ENCODE results near the gene ETNK1.

DNA sequence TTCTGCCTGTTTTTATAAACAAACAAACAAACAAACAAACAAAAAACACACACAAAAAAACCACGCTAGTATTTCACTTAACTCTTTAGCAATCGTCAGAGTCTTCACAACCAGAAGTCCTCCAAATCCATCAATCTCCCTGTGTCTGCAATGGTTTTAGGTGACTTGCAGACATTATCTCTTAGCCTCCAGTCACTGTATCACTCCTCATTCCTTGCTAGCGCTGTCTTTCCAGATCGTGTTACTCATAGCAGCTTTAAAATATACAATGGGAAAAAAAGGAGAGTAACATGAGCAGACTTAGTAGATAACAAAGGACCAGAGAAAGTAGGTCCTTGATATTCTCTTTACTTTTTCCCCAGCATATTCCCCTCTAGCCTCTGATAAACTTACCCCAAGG is 15.5 kb upstream of the ETNK1 start:
- no peak for TF ChIP-seq CTCF (IDR thresholded peaks at IDR 0.05; ENCODE audit: borderline replicate concordance, extremely low read depth, low read length, poor library complexity, severe bottlenecking)
- no peak for TF ChIP-seq EZH2 (IDR thresholded peaks at IDR 0.05; ENCODE audit: borderline replicate concordance, low read depth, low read length, severe bottlenecking)

All from DND-41 (cell line).